ENCODE results near the gene CELSR2.

- TF ChIP-seq POLR2A (IDR thresholded peaks at IDR 0.05): no peak
- no peak for TF ChIP-seq CTCF (IDR thresholded peaks at IDR 0.05)
Observed at GRCh38 chr1:109256085-109256484, 6.7 kb downstream of the CELSR2 start.

Data from lower leg skin (tissue), 3 donors.